SKM-1 treated with dmso at 0.1 percent for 144 hours (cell line): Measurements from ENCODE around the gene TXNDC8.
"Not testable (repeated sequence)": the region's sequence is repeated elsewhere in the genome, so short reads cannot be mapped to it uniquely, and the experiment has no call there.

Source experiments
- DNase-seq: peaks from one replicate; lab custom pipeline; 2025; ENCODE audit not compliant: unreplicated experiment; lab: John Stamatoyannopoulos, UW

The TXNDC8 gene

GRCh38 chr9:110337727-110338126, at the start of gene TXNDC8:
Gene TXNDC8 (minus strand): TSS chr9:110337863.
- no peak for DNase-seq

GRCh38 chr9:110383491-110383890, 45.8 kb upstream of the TXNDC8 start:
- DNase-seq, result no peak

DNA sequence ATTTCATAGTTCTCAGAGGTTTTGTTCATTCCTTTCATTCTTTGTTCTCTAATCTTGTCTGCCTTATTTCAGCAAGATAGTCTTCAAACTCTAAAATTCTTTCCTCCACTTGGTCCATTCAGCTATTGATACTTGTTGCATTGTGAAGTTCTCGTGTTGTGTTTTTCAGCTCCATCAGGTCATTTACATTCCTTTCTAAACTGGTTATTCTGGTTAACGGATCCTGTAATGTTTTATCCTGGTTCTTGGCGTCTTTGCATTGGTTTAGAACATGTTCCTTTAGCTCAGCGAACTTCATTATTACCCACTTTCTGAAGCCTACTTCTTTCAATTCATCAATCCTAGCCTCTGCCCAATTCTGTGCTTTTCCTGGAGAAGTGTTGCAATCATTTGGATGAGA, 45.1 kb upstream of the TXNDC8 start:
- no peak for DNase-seq

DNA sequence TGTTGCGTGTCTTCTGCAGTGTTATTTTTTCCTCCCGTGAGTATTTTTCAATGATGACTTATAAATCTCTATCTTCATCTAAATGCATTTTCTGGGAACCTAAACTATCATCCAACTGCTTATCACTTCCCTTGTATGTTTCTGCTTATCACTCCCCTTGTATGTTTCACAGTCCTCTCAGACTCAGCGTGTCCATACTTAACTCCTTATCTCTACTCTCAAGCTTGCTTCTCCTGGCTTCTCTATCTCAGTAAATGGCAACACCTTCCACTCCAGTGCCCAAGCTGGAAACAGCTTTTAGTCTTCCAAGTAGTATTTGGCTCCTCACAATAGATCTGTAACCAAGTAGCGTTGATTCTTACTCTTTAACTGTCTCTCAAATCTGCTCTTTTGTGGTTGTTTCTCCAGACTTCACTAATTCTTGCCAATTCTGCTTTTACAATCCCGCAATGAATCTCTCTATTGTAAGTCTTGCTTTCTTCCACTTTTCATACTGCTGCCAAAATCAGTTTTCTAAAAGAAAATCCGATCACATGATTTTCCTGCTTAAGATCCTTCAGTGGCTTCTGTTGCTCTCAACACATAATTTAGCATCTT, 33.8 kb upstream of the TXNDC8 start:
- no peak for DNase-seq

GRCh38 chr9:110370315-110370714, 32.7 kb upstream of the TXNDC8 start:
- no peak for DNase-seq

DNA sequence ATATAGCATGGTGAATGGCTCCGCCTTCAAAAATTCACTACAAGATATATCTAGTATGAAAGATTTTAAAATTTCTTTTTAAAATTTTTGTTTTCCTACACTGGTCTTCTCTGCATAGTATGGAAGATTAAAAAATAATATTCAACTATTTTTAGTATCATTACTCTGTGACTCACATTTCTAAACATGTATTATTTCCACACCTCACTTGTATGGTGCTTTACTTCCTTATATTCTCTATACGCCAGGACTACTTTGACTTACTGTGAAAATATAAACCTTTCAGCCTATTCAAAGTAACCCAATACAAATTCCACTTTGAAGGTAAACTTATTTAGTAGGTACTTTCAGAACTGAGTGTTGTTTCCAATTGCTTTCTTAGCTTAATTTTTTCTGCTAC, 26.8 kb upstream of the TXNDC8 start:
- DNase-seq, result no peak

GRCh38 chr9:110358992-110359391, 21.3 kb upstream of the TXNDC8 start:
- not testable (repeated sequence) for DNase-seq

- DNase-seq, result no peak
Measured at GRCh38 chr9:110357505-110357904, 19.8 kb upstream of the TXNDC8 start.

DNA sequence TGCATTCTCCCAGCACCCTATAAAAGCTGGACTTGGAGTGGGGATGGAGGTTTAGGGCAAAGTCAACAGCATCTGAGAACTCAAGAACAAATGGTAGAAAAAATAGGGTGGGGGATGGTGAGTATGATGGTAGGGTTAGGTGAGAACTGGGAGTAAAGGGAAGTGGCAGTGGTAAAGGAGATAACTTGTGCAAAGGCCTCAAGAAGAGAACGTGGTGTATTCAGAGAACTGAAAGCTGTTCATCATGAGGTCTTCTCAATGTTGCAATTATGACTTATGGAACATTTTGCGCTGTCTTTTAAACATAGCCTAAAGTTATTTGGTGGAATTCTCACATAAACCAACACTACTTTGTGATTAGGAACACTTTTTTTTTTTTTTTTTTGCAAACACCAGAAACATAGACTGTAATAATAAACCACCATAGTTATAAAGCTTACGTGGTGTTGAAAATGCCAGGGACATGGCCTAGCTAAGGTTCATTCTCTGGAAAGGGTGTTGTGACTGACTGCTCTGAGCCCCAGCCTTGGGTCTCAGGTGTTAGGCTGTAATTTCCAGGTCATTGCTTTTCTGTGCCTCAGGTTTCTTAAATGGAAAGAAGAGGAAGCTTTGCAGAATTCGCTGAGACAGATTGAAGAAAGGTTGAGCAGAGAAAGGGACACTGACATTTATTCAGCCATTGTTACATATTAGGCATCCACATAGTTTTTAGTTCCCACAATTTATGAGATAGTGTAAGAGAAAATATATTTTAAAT, 19.2 kb upstream of the TXNDC8 start:
- peak; percentile 33 for DNase-seq

GRCh38 chr9:110355911-110356310, 18.2 kb upstream of the TXNDC8 start:
- peak; percentile 24 for DNase-seq

DNA sequence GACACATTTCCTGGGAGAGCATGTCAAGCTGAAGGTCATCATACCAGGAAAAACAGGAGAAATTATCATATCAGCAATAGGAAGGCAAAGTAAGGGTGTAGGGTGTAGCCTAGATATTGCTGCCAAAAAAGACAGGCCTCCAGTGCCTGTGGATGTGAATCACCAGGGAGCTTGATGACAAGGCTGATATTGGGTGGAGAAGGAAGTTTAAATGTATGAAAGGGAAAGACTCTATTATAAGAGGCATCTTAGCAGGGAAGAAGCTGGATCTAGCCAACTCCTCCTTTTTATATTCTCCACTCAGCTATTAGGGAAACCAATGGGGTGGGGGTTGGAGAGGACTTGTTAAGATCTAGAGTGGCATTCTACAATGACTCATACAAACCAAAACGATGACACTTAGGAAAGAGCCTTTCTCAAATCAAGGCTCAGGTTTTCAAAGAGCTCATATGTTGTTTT, 13.4 kb upstream of the TXNDC8 start:
- DNase-seq, result no peak

GRCh38 chr9:110346325-110346724, 8.7 kb upstream of the TXNDC8 start:
- DNase-seq, result no peak

- DNase-seq, result no peak
Measured at GRCh38 chr9:110344821-110345220, 7.2 kb upstream of the TXNDC8 start.

GRCh38 chr9:110343551-110343950, 5.9 kb upstream of the TXNDC8 start:
- no peak for DNase-seq

- DNase-seq, result no peak
Measured at GRCh38 chr9:110340306-110340705, 2.6 kb upstream of the TXNDC8 start.

- no peak for DNase-seq
Measured at GRCh38 chr9:110338143-110338542, 480 bp upstream of the TXNDC8 start.

- no peak for DNase-seq
Measured at GRCh38 chr9:110336363-110336762, 1.3 kb downstream of the TXNDC8 start.

DNA sequence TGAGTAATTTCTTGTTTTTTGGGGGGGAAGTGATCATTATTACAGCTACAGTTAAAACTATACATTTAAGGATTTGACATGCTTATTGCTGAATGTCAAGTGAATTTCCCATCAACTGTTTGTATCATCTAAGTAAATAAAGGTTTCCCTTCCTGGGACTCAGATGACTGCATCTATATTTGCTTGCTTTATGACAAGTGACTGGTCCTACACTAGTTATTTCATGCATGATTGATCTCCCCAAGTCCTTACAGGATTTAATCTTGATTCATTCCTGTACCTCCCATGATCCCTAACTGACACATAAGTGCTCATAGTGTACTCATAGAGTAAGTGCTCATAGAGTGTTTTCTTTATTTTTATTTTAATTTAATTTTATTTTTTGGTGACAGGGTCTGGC, 2.8 kb downstream of the TXNDC8 start:
- no peak for DNase-seq

DNA sequence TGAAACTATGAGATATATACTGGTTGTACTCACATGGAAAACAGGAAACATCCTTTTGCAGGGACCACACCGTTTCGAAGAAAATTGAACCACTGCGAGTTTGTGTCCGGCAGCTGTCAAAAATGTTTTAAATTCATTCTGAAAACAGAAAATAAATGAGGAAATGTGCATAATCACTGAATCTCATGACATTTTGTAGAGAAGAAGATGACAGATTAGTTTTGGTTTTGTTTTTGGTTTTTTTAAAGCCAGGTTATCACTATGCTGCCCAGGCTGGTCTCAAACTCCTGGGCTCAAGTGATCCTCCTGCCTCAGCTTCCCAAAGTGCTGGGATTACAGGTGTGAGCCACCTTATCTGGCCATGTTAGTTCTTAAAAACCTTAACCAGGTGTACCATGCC, 3.5 kb downstream of the TXNDC8 start:
- DNase-seq, result no peak

DNA sequence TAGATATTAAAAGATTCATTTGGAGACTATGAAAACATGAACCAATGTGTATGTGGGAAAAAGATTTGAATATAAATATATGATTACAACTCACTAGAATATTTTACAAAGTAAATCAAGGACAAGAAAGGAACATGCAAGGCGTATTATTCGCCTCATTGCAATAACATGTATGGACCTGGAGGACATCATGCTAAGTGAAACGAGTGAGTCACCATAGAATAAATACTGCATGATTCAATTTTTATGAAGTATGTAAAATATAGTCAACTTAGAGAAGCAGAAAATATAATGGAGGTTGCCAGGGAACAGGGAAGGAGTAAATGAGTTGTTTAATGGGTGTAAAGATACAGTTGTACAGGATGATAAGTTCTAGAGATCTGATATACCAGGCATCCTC, 4.9 kb downstream of the TXNDC8 start:
- no peak for DNase-seq

- no peak for DNase-seq
Measured at GRCh38 chr9:110330484-110331105, 7.1 kb downstream of the TXNDC8 start.

- peak; percentile 2 for DNase-seq
Measured at GRCh38 chr9:110329639-110330230, 7.9 kb downstream of the TXNDC8 start.
